Right lung (tissue), 10 donors: ENCODE measurements around the gene PSMC2. TPM values are rescaled to one million over a fixed set of nuclear protein-coding genes. Genes with fewer than 3 reads are reported as not detected.

ENCODE experiments used
- DNase-seq, 2 donors: peaks; one replicate each; pipeline ENCODE4 v3.0.0-alpha.2; 2013
- long read RNA-seq, 8 donors: transcript quantifications; one replicate each; lab custom pipeline, GENCODE V29; 2026
- polyA plus RNA-seq, 5 donors: library from polyadenylated mRNA; unstranded; fragments of 120-200 nt; gene quantifications; one replicate each; pipeline versions ENCODE4 v1.2.1 to v1.2.3, GENCODE V29; 2013; ENCODE audit warnings: inconsistent platforms in 1 of 5, low replicate concordance in 1 of 5; ENCODE audit not compliant: insufficient read length in 5 of 5, insufficient read depth in 1 of 5

PSMC2 gene
- polyA plus RNA-seq, result 100 to 1,000 TPM in 1 of 5 donors, 10 to 100 TPM in 4; 92.6 to 110 (median 99.4) TPM
- long read RNA-seq, donor 1, transcript PSMC2-201 (12 exons, 2,637 nt), result major isoform, 29 of 68 reads
- long read RNA-seq, donor 1, partial matches to known transcripts, result 38 of 68 reads
- long read RNA-seq, donor 1, other reads (novel, unspliced or antisense), result 0 of 68 reads
- long read RNA-seq, donor 2, transcript PSMC2-201 (12 exons, 2,637 nt), result major isoform, 32 of 54 reads
- long read RNA-seq, donor 2, partial matches to known transcripts, result 22 of 54 reads
- long read RNA-seq, donor 2, other reads (novel, unspliced or antisense), result 0 of 54 reads
- long read RNA-seq, donor 3, transcript PSMC2-201 (12 exons, 2,637 nt), result major isoform, 22 of 60 reads
- long read RNA-seq, donor 3, partial matches to known transcripts, result 38 of 60 reads
- long read RNA-seq, donor 3, other reads (novel, unspliced or antisense), result 0 of 60 reads
- long read RNA-seq, donor 4, transcript PSMC2-201 (12 exons, 2,637 nt), result major isoform, 10 of 20 reads
- long read RNA-seq, donor 4, partial matches to known transcripts, result 9 of 20 reads
- long read RNA-seq, donor 4, other reads (novel, unspliced or antisense), result 0 of 20 reads
- long read RNA-seq, donor 5, transcript PSMC2-201 (12 exons, 2,637 nt), result major isoform, 33 of 83 reads
- long read RNA-seq, donor 5, partial matches to known transcripts, result 49 of 83 reads
- long read RNA-seq, donor 5, other reads (novel, unspliced or antisense), result 0 of 83 reads
- long read RNA-seq, donor 6, transcript PSMC2-201 (12 exons, 2,637 nt), result major isoform, 42 of 80 reads
- long read RNA-seq, donor 6, partial matches to known transcripts, result 38 of 80 reads
- long read RNA-seq, donor 6, other reads (novel, unspliced or antisense), result 0 of 80 reads
- long read RNA-seq, donor 7, transcript PSMC2-201 (12 exons, 2,637 nt), result major isoform, 29 of 37 reads
- long read RNA-seq, donor 7, partial matches to known transcripts, result 7 of 37 reads
- long read RNA-seq, donor 7, other reads (novel, unspliced or antisense), result 0 of 37 reads
- long read RNA-seq, donor 8, transcript PSMC2-201 (12 exons, 2,637 nt), result major isoform, 7 of 12 reads
- long read RNA-seq, donor 8, partial matches to known transcripts, result 5 of 12 reads
- long read RNA-seq, donor 8, other reads (novel, unspliced or antisense), result 0 of 12 reads

- peak; percentile 87 to 89 for DNase-seq
Observed at GRCh38 chr7:103347507-103348267, at the start of gene PSMC2. PSMC2 (plus strand) TSS chr7:103347643; CDS start chr7:103347712, 69 bp downstream.

DNA sequence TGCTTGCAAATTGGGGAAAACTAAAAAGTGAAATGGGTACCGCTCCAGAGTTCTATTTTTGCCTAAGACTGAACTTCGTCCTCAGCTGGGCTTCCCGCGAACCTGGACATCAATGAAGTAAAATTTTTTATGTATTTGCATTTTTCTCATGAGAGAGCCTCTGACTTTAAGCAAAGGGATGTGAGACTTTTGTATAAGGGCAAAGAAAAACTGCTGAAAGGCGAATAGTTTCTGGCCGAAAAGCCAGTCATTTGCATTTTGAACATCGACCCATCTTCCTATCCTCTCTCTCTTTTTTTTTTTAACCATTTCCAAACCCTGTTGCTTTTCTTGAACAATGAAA is 49.6 kb upstream of the PSMC2 start:
- no peak for DNase-seq

GRCh38 chr7:103299660-103300059 is 47.8 kb upstream of the PSMC2 start:
- no peak for DNase-seq

DNA sequence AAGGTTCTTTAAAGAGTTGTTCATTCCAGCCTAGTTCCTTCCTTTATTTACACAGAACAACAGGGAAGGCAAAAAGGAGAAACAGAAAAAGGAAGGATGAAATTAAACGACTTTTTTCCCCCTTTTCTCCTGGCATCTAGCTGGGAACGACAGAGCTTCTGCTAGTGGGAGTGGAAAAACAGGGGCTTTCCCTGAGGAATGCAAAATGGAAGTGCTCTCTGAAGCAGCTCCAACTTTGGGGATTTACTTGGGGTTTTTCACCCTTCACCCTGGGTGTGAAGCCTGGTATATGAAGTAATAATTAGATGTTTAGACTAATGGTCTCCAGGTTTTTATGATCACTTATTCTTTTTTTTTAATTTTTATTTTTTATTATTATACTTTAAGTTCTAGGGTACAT is 46.0 kb upstream of the PSMC2 start:
- DNase-seq, result no peak

DNA sequence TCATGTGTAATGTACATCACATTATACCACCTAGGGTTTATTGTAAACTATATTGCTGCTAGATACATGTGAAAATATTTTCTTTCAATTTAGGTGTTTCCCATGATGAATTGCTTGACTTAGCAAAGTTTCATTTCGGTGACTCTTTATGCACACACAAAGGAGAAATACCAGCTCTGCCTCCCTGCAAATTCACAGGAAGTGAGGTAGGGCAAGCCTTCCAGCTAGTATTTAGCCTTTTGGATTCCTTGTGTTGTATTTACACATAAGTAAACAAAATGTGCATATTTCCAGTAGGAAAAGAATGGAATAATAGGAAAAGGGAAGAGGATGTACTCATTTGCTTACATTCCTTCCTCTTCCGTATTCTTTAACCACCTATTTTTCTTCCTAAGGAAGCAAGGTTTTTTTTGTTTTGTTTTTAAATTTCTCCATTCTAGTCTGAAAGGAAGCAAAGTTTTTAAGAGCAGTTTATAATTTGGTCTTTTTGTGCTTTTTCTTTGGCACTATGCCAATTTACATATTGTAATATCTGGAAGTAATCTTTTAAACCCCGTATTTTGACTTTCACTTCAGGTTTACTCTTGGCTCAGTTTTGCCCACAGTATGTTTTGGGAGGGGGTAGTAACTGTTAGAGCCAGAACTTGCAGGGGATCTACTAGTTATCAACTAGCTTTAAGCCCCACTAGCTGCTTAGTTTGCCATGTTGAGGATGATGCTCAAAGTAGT is 39.8 kb upstream of the PSMC2 start:
- no peak for DNase-seq

- no peak for DNase-seq
Observed at GRCh38 chr7:103314852-103315251, 32.6 kb upstream of the PSMC2 start.

DNA sequence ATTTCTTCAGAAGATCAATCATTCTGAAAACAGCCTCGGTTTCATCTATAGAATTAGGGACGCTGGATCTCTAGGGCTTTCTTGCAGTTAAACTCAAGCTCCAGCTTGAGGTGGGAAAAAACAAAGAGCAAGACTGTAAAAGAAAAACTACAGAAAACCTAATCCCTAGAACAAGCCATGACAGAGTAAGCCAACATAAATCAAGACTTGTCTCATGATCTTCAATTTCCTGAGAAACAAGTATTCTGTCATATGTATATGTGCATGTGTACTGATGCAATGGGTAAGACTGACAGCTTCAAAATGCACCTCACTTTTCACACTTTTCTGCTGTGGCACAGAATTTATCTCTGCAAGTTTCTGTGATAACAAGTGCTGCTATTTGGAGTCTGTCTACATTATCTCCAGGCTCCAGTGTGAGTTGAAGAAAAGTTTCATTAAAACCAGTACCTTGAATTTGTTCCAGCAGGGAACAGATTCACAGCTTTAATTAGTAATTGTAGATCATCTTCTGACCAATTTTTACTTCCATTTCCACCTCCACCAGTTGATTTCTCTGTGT is 31.0 kb upstream of the PSMC2 start:
- no peak for DNase-seq

DNA sequence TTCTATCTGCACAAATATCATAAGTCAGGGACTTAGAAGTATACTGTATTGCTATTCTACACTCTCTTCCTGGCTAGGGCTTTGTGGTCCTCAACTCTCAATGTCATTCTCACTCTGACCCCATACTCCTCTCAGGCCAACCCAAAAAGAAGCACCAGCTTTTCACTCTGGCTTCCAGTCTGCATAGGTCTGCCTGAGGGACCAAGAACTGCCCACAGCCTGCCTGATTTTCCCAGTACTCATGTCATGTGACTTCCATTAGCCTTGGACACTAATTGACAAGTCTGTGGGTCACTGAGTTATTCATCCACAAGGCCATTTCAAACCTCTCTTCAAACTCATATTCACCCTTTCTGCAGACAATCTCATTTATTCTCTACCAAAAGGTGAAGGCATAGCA is 30.4 kb upstream of the PSMC2 start:
- no peak for DNase-seq

- no peak for DNase-seq
Observed at GRCh38 chr7:103325744-103326143, 21.7 kb upstream of the PSMC2 start.

- no peak for DNase-seq
Observed at GRCh38 chr7:103336761-103337160, 10.7 kb upstream of the PSMC2 start.

GRCh38 chr7:103338864-103339263 is 8.6 kb upstream of the PSMC2 start:
- no peak for DNase-seq

DNA sequence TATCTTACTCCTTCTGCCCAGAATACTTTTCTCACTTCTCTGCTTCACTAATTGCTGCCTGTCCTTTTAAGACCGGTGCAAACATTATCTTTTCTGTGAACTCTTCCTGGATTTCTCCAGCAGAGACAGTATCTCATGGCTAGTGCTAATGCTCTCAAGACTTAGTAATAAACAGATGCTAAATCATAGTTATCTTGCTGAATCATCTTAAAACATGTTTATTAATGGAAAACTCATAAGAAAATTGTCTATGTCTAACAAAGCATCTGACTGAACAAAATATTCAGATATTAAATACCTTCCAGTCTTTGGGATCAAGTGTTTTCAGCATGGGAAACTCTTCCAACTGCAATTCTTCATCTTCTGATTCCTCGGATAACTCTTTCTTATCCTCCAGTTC is 6.0 kb upstream of the PSMC2 start:
- no peak for DNase-seq

GRCh38 chr7:103343332-103343731 is 4.1 kb upstream of the PSMC2 start:
- DNase-seq, result no peak

DNA sequence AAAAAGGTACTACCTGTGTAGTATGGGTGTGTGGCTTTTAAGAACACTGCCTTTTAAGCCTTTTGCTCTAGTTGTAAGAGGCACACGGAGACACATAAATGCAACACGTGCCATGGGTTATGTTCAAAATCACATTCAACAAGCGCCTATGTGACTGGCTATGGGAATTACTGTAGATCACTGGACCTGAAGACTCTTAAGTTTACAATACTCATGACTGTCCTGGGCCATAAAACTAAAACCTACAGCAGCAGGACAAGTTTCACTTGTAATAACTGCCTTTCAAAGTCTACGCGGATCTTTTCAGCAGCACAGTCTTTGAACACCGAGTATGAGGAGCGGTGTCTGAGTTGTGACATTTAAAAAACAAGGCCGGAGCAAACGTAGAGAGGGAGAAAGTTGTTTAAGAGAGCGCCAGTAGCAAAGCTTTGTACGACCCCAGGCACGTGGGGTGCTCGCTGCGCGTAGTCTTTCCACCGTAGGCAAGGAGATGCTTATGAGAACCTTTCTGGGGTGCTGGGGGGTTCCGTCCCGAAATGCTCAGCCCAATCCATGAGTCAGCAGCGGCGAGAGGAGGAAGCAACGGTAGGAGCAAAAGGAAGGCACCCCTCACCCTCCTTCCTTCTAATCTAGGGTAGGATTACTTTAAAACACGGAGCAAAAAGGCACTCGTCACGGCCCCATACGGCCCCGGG is 3.5 kb upstream of the PSMC2 start:
- peak; percentile 28 to 31 for DNase-seq

DNA sequence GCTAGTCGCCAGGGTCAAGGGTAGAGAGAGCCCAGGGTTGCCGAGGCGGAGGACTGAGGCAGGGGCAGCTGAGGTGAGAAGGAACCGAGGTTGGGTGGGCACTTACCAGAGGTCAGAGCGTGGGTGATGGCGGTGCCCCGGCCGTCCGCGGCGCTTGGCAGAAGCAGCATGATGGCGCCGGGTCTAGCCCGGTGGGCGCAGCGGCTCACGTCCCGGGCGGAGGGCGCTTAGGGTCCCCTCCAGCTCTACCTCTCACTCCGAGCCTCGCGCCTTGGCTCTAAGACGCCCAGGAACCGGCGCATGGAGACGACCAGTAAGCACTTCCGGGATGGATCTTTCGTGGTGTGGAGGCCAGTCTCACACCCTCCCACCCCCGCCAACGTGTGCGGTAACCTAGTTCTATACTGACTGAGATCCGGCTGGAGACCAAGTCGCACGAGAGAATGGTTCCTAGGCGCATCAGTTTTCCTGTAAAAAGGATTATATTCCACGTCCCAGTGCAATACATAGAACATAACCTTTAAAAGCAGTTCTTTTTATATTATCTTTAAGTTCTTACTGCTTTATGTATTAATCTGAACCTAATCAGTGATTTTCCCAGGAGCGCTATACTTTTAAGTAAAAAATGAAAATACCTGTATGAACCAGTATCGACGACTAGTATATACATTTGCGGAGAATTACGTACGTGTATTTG is 2.8 kb upstream of the PSMC2 start, which contains the start of gene DNAJC2:
Gene DNAJC2, minus strand, starts transcription at position 315 of the 697 bp plus-strand sequence. Its CDS starts 145 bp downstream, at position 170.
- DNase-seq, result peak; percentile 86 to 87

- no peak for DNase-seq
Observed at GRCh38 chr7:103346396-103346795, 1.0 kb upstream of the PSMC2 start.

- DNase-seq, result no peak
Observed at GRCh38 chr7:103348452-103348851, 1.0 kb downstream of the PSMC2 start.

DNA sequence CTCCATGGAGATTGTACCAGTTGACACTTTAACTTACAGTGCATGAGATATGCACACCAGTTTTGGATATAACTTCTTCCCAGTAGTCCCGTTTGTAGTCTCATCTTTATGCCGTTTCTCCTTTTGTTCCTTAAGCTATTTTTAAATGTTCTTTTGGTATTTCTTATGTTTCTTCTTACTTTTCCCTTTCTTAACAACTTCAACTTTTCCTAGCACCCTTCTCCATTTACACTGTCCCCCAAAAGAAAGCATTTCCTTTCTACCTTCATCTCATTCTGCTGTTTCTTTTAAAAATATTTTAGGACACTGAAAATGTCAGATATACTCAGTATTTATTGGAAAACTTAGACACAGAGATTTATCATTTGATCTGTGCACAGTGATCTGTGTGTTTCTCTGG is 1.5 kb downstream of the PSMC2 start:
- DNase-seq, result no peak

DNA sequence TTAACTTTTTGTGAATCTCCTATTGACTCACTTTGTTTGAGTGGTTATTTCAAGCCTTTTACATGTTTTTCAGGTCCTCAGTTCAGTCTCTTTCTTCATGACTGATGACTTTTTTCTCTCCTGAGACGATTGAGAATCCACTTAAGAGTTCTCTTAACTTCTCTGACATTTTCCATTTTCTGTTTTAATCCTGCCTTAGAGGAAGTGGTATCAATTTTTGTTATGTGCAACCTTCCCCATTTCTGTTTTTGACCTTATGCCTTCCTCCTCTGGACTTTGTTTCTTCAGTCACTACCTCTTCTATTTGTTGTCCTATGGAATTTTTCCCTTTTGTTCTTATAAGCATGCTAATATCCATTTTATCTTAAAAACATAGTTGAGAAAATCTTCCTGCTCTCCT is 2.4 kb downstream of the PSMC2 start:
- DNase-seq, result no peak
